ENCODE results near the gene FLT3. TPM values are rescaled to one million over a fixed set of nuclear protein-coding genes. Genes with fewer than 3 reads are reported as not detected.

The FLT3 gene
- total RNA-seq, 4 donors from 2014 or later, result under 0.01 to 0.90 (median 0.24) TPM; not detected in 1

GRCh38 chr13:28044608-28045007 is 55.8 kb downstream of the FLT3 start:
- intact Hi-C loops (cut with DNase I; ENCODE audit: low total_unique reads), result no loop called here
- Histone ChIP-seq H3K27ac (no peak overlapping the region), H3K36me3 (no peaks in the 10 kb centered on the region), H3K4me1 (no peaks in the 10 kb centered on the region), H3K27me3 (no peaks in the 10 kb centered on the region), H3K9me3 (no peaks in the 10 kb centered on the region), H3K4me3 (no peak overlapping the region)
- no peak for DNase-seq
- TF ChIP-seq CTCF (IDR thresholded peaks at IDR 0.05) (no peak), POLR2A (IDR thresholded peaks at IDR 0.05) (no peak)

- TF ChIP-seq CTCF (IDR thresholded peaks at IDR 0.05), result no peak
- TF ChIP-seq POLR2A (IDR thresholded peaks at IDR 0.05), result no peak
Observed at GRCh38 chr13:28043224-28043623, 57.2 kb downstream of the FLT3 start.

GRCh38 chr13:28041501-28041900 is 58.9 kb downstream of the FLT3 start:
- intact Hi-C loops (cut with DNase I; ENCODE audit: low total_unique reads), result no loop called here
- Histone ChIP-seq H3K9me3 (no peaks in the 10 kb centered on the region), H3K36me3 (no peaks in the 10 kb centered on the region), H3K4me1 (no peaks in the 10 kb centered on the region), H3K27ac (no peak overlapping the region), H3K27me3 (no peaks in the 10 kb centered on the region), H3K4me3 (no peak overlapping the region)
- no peak for DNase-seq
- TF ChIP-seq CTCF (IDR thresholded peaks at IDR 0.05), result no peak
- TF ChIP-seq POLR2A (IDR thresholded peaks at IDR 0.05), result no peak

More at GRCh38 chr13:28043224-28043623, 57.2 kb downstream of the FLT3 start:
- H3K9me3 ChIP-seq, result no peaks in the 10 kb centered on the region
- no peak overlapping the region for H3K4me3 ChIP-seq
- DNase-seq, result no peak
- no peaks in the 10 kb centered on the region for H3K4me1 ChIP-seq
- H3K27me3 ChIP-seq, result no peaks in the 10 kb centered on the region
- H3K27ac ChIP-seq, result no peak overlapping the region
- H3K36me3 ChIP-seq, result no peaks in the 10 kb centered on the region
- intact Hi-C loops (cut with DNase I; ENCODE audit: low total_unique reads), result no loop called here

- Histone ChIP-seq H3K27me3 (no peaks in the 10 kb centered on the region), H3K36me3 (no peaks in the 10 kb centered on the region), H3K9me3 (no peaks in the 10 kb centered on the region), H3K27ac (no peak overlapping the region), H3K4me3 (no peak overlapping the region), H3K4me1 (no peaks in the 10 kb centered on the region)
- intact Hi-C loops (cut with DNase I; ENCODE audit: low total_unique reads), result no loop called here
- TF ChIP-seq POLR2A (IDR thresholded peaks at IDR 0.05) (no peak), CTCF (IDR thresholded peaks at IDR 0.05) (no peak)
- no peak for DNase-seq
Observed at GRCh38 chr13:28041031-28041461, 59.3 kb downstream of the FLT3 start.

GRCh38 chr13:28037399-28037798 is 63.0 kb downstream of the FLT3 start:
- Histone ChIP-seq H3K27ac (no peak overlapping the region), H3K36me3 (no peaks in the 10 kb centered on the region), H3K4me3 (no peak overlapping the region), H3K9me3 (no peaks in the 10 kb centered on the region), H3K4me1 (no peaks in the 10 kb centered on the region), H3K27me3 (no peaks in the 10 kb centered on the region)
- DNase-seq, result no peak
- intact Hi-C loops (cut with DNase I; ENCODE audit: low total_unique reads), result no loop called here
- no peak for TF ChIP-seq POLR2A (IDR thresholded peaks at IDR 0.05)
- no peak for TF ChIP-seq CTCF (IDR thresholded peaks at IDR 0.05)
